Mucosa of rectum (tissue), 2 donors: ENCODE measurements around the gene ZRANB1.

Experiments used
- H3K27ac ChIP-seq, 2 donors: one replicate each; pipeline ENCODE4 v1.7.0; 2013; ENCODE audit warnings: inconsistent platforms in 2 of 2, low read depth in 2 of 2, low read length in 2 of 2
- H3K27me3 ChIP-seq, 2 donors: one replicate each; pipeline ENCODE4 v1.7.0; 2013; ENCODE audit warnings: low read length in 2 of 2; ENCODE audit not compliant: control insufficient read depth in 2 of 2, insufficient read depth in 2 of 2
- H3K36me3 ChIP-seq, 2 donors: one replicate each; pipeline ENCODE4 v1.7.0; 2013; ENCODE audit warnings: low read length in 2 of 2; ENCODE audit not compliant: control insufficient read depth in 2 of 2, insufficient read depth in 2 of 2
- H3K4me1 ChIP-seq, 2 donors: one replicate each; pipeline ENCODE4 v1.7.0; 2013; ENCODE audit warnings: low read length in 2 of 2, mild to moderate bottlenecking in 1 of 2; ENCODE audit not compliant: control insufficient read depth in 2 of 2, insufficient read depth in 2 of 2
- H3K4me3 ChIP-seq, 2 donors: one replicate each; pipeline ENCODE4 v1.7.0; 2013; ENCODE audit warnings: low read length in 2 of 2
- H3K9ac ChIP-seq, 2 donors: one replicate each; pipeline ENCODE4 v1.7.0; 2013; ENCODE audit warnings: low read length in 2 of 2, low read depth in 1 of 2, mild to moderate bottlenecking in 1 of 2
- H3K9me3 ChIP-seq, 2 donors: one replicate each; pipeline ENCODE4 v1.7.0; 2013; ENCODE audit warnings: low read length in 2 of 2; ENCODE audit not compliant: control insufficient read depth in 2 of 2
- donor health status: healthy.
- donor health status: Normal muscosa, but diverticular disease.

The ZRANB1 gene

GRCh38 chr10:124943301-124944092, 1.6 kb downstream of the ZRANB1 start:
- Histone ChIP-seq H3K27ac (no peak overlapping the region), H3K4me1 (no peaks in the 10 kb centered on the region), H3K36me3 (no peaks in the 10 kb centered on the region), H3K4me3 (no peak overlapping the region), H3K9ac (no peak overlapping the region), H3K27me3 (no peaks in the 10 kb centered on the region), H3K9me3 (no peaks in the 10 kb centered on the region)

- H3K27ac ChIP-seq, result no peak overlapping the region
- H3K36me3 ChIP-seq, result peaks cover 0 to 2% of the 10 kb centered on the region in 2 donors
- no peaks in the 10 kb centered on the region for H3K9me3 ChIP-seq
- H3K4me1 ChIP-seq, result no peaks in the 10 kb centered on the region
- H3K9ac ChIP-seq, result no peak overlapping the region
- H3K27me3 ChIP-seq, result no peaks in the 10 kb centered on the region
- no peak overlapping the region for H3K4me3 ChIP-seq
Measured at GRCh38 chr10:124944982-124945381, 3.1 kb downstream of the ZRANB1 start.

- Histone ChIP-seq H3K4me1 (no peaks in the 10 kb centered on the region), H3K9me3 (no peaks in the 10 kb centered on the region), H3K36me3 (peaks cover 0 to 2% of the 10 kb centered on the region in 2 donors), H3K27ac (no peak overlapping the region), H3K27me3 (no peaks in the 10 kb centered on the region), H3K4me3 (no peak overlapping the region), H3K9ac (no peak overlapping the region)
Measured at GRCh38 chr10:124946945-124947344, 5.0 kb downstream of the ZRANB1 start.

- Histone ChIP-seq H3K4me3 (no peak overlapping the region), H3K27me3 (no peaks in the 10 kb centered on the region), H3K9me3 (no peaks in the 10 kb centered on the region), H3K27ac (no peak overlapping the region), H3K9ac (no peak overlapping the region), H3K4me1 (no peaks in the 10 kb centered on the region), H3K36me3 (peaks cover 0 to 2% of the 10 kb centered on the region in 2 donors)
Measured at GRCh38 chr10:124949543-124949942, 7.6 kb downstream of the ZRANB1 start.

GRCh38 chr10:124952123-124952522, 10.2 kb downstream of the ZRANB1 start:
- no peaks in the 10 kb centered on the region for H3K9me3 ChIP-seq
- no peaks in the 10 kb centered on the region for H3K27me3 ChIP-seq
- H3K9ac ChIP-seq, result no peak overlapping the region
- H3K36me3 ChIP-seq, result peaks cover 0 to 5% of the 10 kb centered on the region in 2 donors
- no peaks in the 10 kb centered on the region for H3K4me1 ChIP-seq
- no peak overlapping the region for H3K4me3 ChIP-seq
- no peak overlapping the region for H3K27ac ChIP-seq

GRCh38 chr10:124953421-124953820, 11.5 kb downstream of the ZRANB1 start:
- no peak overlapping the region for H3K27ac ChIP-seq
- H3K9ac ChIP-seq, result no peak overlapping the region
- H3K4me3 ChIP-seq, result no peak overlapping the region

GRCh38 chr10:124955243-124955642, 13.3 kb downstream of the ZRANB1 start:
- Histone ChIP-seq H3K27me3 (no peaks in the 10 kb centered on the region), H3K4me1 (no peaks in the 10 kb centered on the region), H3K4me3 (no peak overlapping the region), H3K36me3 (peaks cover 0 to 3% of the 10 kb centered on the region in 2 donors), H3K27ac (no peak overlapping the region), H3K9ac (no peak overlapping the region), H3K9me3 (no peaks in the 10 kb centered on the region)

More at GRCh38 chr10:124953421-124953820, 11.5 kb downstream of the ZRANB1 start:
- Histone ChIP-seq H3K4me1 (no peaks in the 10 kb centered on the region), H3K27me3 (no peaks in the 10 kb centered on the region), H3K9me3 (no peaks in the 10 kb centered on the region), H3K36me3 (peaks cover 0 to 5% of the 10 kb centered on the region in 2 donors)

GRCh38 chr10:124955868-124956267, 13.9 kb downstream of the ZRANB1 start:
- Histone ChIP-seq H3K9me3 (no peaks in the 10 kb centered on the region), H3K4me1 (no peaks in the 10 kb centered on the region), H3K4me3 (no peak overlapping the region), H3K27me3 (no peaks in the 10 kb centered on the region), H3K9ac (no peak overlapping the region), H3K36me3 (peaks cover 0 to 3% of the 10 kb centered on the region in 2 donors), H3K27ac (no peak overlapping the region)

GRCh38 chr10:124956764-124957163, 14.8 kb downstream of the ZRANB1 start:
- Histone ChIP-seq H3K36me3 (peaks cover 0 to 3% of the 10 kb centered on the region in 2 donors), H3K9me3 (no peaks in the 10 kb centered on the region), H3K4me3 (no peak overlapping the region), H3K27me3 (no peaks in the 10 kb centered on the region), H3K4me1 (no peaks in the 10 kb centered on the region), H3K27ac (no peak overlapping the region), H3K9ac (no peak overlapping the region)

GRCh38 chr10:124957404-124957947, 15.6 kb downstream of the ZRANB1 start:
- H3K4me1 ChIP-seq, result no peaks in the 10 kb centered on the region
- no peak overlapping the region for H3K4me3 ChIP-seq
- no peaks in the 10 kb centered on the region for H3K27me3 ChIP-seq
- H3K9me3 ChIP-seq, result no peaks in the 10 kb centered on the region
- no peak overlapping the region for H3K9ac ChIP-seq
- no peak overlapping the region for H3K27ac ChIP-seq
- peaks cover 0 to 3% of the 10 kb centered on the region in 2 donors for H3K36me3 ChIP-seq
